DND-41 (cell line): ENCODE measurements around the gene EXOSC3.

Experiments
- EZH2 ChIP-seq: IDR thresholded peaks from 3 replicates; pipeline ENCODE4 v1.6.1; 2012; ENCODE audit warnings: borderline replicate concordance, low read depth, mild to moderate bottlenecking, moderate library complexity, low read length, inconsistent platforms; ENCODE audit not compliant: severe bottlenecking
- TF ChIP-seq, protein P1 (sequence below): IDR thresholded peaks from 2 replicates; pipeline ENCODE4 v1.5.1; 2012; ENCODE audit warnings: borderline replicate concordance, low read length, moderate library complexity, mild to moderate bottlenecking; ENCODE audit not compliant: poor library complexity, severe bottlenecking; ENCODE audit errors: extremely low read depth

DNA sequence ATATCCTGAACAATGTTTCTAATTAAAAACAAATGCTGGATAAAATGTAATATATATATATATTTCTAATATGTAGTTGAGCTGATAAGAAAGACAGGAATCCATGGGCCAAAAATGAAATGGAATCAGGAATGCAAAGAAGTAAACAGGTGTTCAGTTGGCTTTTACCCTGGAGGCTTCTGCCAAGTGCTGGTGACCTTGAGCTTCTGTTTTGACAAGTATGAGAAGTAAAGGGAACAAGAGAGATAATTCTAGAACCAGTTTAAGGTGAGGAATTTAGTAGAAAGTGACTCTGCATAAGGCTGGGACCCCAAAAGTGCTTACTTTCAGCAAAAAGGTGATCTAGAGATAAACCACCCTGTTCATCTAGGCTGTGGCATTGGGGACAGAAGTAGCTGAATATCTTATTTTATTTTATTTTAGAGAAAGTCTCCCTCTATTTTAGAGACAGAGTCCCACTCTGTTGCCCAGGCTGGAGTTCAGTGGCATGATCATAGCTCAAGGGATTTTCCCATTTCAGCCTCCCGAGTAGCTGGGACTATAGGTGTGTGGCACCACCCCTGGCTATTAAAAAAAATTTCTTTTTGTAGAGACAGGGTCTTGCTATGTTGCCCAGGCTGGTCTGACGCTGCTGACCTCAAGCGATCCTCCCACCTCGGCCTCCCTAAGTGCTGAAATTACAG lies 42.8 kb upstream of the EXOSC3 start:
- TF ChIP-seq, protein P1, sequence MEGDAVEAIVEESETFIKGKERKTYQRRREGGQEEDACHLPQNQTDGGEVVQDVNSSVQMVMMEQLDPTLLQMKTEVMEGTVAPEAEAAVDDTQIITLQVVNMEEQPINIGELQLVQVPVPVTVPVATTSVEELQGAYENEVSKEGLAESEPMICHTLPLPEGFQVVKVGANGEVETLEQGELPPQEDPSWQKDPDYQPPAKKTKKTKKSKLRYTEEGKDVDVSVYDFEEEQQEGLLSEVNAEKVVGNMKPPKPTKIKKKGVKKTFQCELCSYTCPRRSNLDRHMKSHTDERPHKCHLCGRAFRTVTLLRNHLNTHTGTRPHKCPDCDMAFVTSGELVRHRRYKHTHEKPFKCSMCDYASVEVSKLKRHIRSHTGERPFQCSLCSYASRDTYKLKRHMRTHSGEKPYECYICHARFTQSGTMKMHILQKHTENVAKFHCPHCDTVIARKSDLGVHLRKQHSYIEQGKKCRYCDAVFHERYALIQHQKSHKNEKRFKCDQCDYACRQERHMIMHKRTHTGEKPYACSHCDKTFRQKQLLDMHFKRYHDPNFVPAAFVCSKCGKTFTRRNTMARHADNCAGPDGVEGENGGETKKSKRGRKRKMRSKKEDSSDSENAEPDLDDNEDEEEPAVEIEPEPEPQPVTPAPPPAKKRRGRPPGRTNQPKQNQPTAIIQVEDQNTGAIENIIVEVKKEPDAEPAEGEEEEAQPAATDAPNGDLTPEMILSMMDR = no peak
- no peak for TF ChIP-seq EZH2
